Neural cell (in vitro differentiated cells): Measurements from ENCODE around the gene SLC25A25. TPM values are rescaled to one million over a fixed set of nuclear protein-coding genes. Genes with fewer than 3 reads are reported as not detected.

ENCODE experiments used
- H2AFZ ChIP-seq: fragments of 200-600, 300-800 bp; sonication (generic), shearing (Covaris generic); 2 replicates; pipeline ENCODE4 v1.6.0; 2014; ENCODE audit warnings: low read depth, mild to moderate bottlenecking, antibody characterized with exemption, low read length, moderate library complexity
- H3F3A ChIP-seq: fragments of 200-600 bp; shearing (Covaris generic); 2 replicates; pipeline ENCODE4 v1.6.1; 2016; ENCODE audit warnings: mild to moderate bottlenecking, moderate library complexity, mixed read lengths, antibody characterized with exemption, low read length; ENCODE audit not compliant: insufficient read depth, poor library complexity, severe bottlenecking
- H3K27ac ChIP-seq: fragments of 200-600, 300-800 bp; sonication (generic), shearing (Covaris generic); 2 replicates; pipeline ENCODE4 v1.5.1; 2014; ENCODE audit warnings: mild to moderate bottlenecking, low read length, moderate library complexity
- H3K27me3 ChIP-seq: fragments of 300-800, 200-600 bp; sonication (generic), shearing (Covaris generic); 2 replicates; pipeline ENCODE4 v1.6.0; 2014; ENCODE audit warnings: mild to moderate bottlenecking, low read depth, low read length, moderate library complexity; ENCODE audit not compliant: insufficient read depth
- H3K36me3 ChIP-seq: fragments of 300-800, 200-600 bp; sonication (generic), shearing (Covaris generic); 2 replicates; pipeline ENCODE4 v1.5.1; 2014; ENCODE audit warnings: mild to moderate bottlenecking, antibody characterized with exemption, low read length, moderate library complexity; ENCODE audit not compliant: insufficient read depth
- H3K4me2 ChIP-seq: fragments of 300-800, 200-600 bp; sonication (generic), shearing (Covaris generic); 2 replicates; pipeline ENCODE4 v1.6.0; 2014; ENCODE audit warnings: mild to moderate bottlenecking, low read length
- H3K4me3 ChIP-seq: fragments of 300-800, 200-600 bp; sonication (generic), shearing (Covaris generic); 2 replicates; pipeline ENCODE4 v1.5.1; 2014; ENCODE audit warnings: mild to moderate bottlenecking, low read length, moderate library complexity
- H3K79me2 ChIP-seq: fragments of 200-600 bp; shearing (Covaris generic); replicated peaks from 2 replicates; pipeline ENCODE4 v1.6.0; 2014; ENCODE audit warnings: mild to moderate bottlenecking, low read length, moderate library complexity; ENCODE audit not compliant: insufficient read depth
- H3K9ac ChIP-seq: fragments of 300-800, 200-600 bp; sonication (generic), shearing (Covaris generic); 2 replicates; pipeline ENCODE4 v1.6.1; 2016; ENCODE audit warnings: mild to moderate bottlenecking, low read length, mixed read lengths
- H3K9me2 ChIP-seq: fragments of 200-600 bp; shearing (Covaris generic); 2 replicates; pipeline ENCODE4 v1.6.1; 2016; ENCODE audit warnings: mild to moderate bottlenecking, low read length, mixed read lengths; ENCODE audit not compliant: insufficient read depth
- H3K9me3 ChIP-seq: fragments of 200-600, 300-800 bp; sonication (generic), shearing (Covaris generic); 2 replicates; pipeline ENCODE4 v1.6.1; 2016; ENCODE audit warnings: mild to moderate bottlenecking, mixed run types, low read length, moderate library complexity, mixed read lengths
- H4K20me1 ChIP-seq: fragments of 200-600 bp; shearing (Covaris generic); 2 replicates; pipeline ENCODE4 v1.6.1; 2016; ENCODE audit warnings: mild to moderate bottlenecking, mixed run types; ENCODE audit not compliant: insufficient read depth
- CTCF ChIP-seq: fragments of 450-650 bp; IDR thresholded peaks from 2 replicates; pipeline ENCODE4 v1.5.1; 2014; ENCODE audit warnings: antibody characterized with exemption, mild to moderate bottlenecking, moderate library complexity; ENCODE audit not compliant: poor library complexity, severe bottlenecking
- EP300 ChIP-seq: fragments of 450-650 bp; conservative IDR thresholded peaks from 2 replicates; pipeline ENCODE4 v1.6.1; 2014; ENCODE audit warnings: antibody characterized with exemption, mild to moderate bottlenecking, moderate library complexity; ENCODE audit not compliant: poor library complexity, severe bottlenecking
- EZH2 ChIP-seq: fragments of 200-600, 300-800 bp; shearing (Covaris generic), sonication (generic); IDR thresholded peaks from 2 replicates; pipeline ENCODE4 v1.6.1; 2014; ENCODE audit warnings: antibody characterized with exemption, low read length, borderline replicate concordance, mild to moderate bottlenecking; ENCODE audit not compliant: insufficient read depth, poor library complexity, severe bottlenecking
- MXI1 ChIP-seq: fragments of 450-650 bp; conservative IDR thresholded peaks from 2 replicates; pipeline ENCODE4 v1.6.1; 2014; ENCODE audit warnings: antibody characterized with exemption, mild to moderate bottlenecking; ENCODE audit not compliant: poor library complexity, severe bottlenecking
- POLR2AphosphoS5 ChIP-seq: IDR thresholded peaks from 2 replicates; pipeline ENCODE4 v1.6.1; 2012
- RAD21 ChIP-seq: fragments of 450-650 bp; conservative IDR thresholded peaks from 2 replicates; pipeline ENCODE4 v1.6.1; 2014; ENCODE audit warnings: antibody characterized with exemption, mild to moderate bottlenecking, moderate library complexity
- REST ChIP-seq: IDR thresholded peaks from 2 replicates; pipeline ENCODE4 v1.6.1; 2012; ENCODE audit warnings: borderline replicate concordance
- SMC3 ChIP-seq: fragments of 450-650 bp; conservative IDR thresholded peaks from 2 replicates; pipeline ENCODE4 v1.6.1; 2014; ENCODE audit warnings: antibody characterized with exemption, mild to moderate bottlenecking, moderate library complexity; ENCODE audit not compliant: poor library complexity
- TAF1 ChIP-seq: IDR thresholded peaks from 2 replicates; pipeline ENCODE4 v1.6.1; 2012; ENCODE audit warnings: low read depth
- polyA plus RNA-seq: library from polyadenylated mRNA; depleted of rRNA; stranded (reverse); fragments of >200 nt; gene quantifications from 2 replicates; pipeline ENCODE4 v1.2.3, GENCODE V29; 2014

SLC25A25 gene
- polyA plus RNA-seq, 1 donor from 2014 or later, result 43.7 TPM

GRCh38 chr9:128144239-128145181, 76.5 kb downstream of the SLC25A25 start:
- Histone ChIP-seq H3K9me3 (no peaks in the 10 kb centered on the region), H3K9me2 (no peaks in the 10 kb centered on the region), H3K4me2 (no peak overlapping the region), H3K36me3 (no peaks in the 10 kb centered on the region), H3K9ac (no peak overlapping the region), H3K79me2 (no peaks in the 10 kb centered on the region), H3K27me3 (no peaks in the 10 kb centered on the region), H3F3A (no peaks in the 10 kb centered on the region), H2AFZ (no peak overlapping the region), H3K4me3 (no peak overlapping the region), H3K27ac (no peak overlapping the region), H4K20me1 (no peaks in the 10 kb centered on the region)
- TF ChIP-seq SMC3 (no peak), POLR2AphosphoS5 (no peak), CTCF (no peak), EP300 (no peak), TAF1 (no peak), MXI1 (no peak), EZH2 (no peak), RAD21 (no peak), REST (no peak)

- H3K4me3 ChIP-seq, result no peak overlapping the region
- no peaks in the 10 kb centered on the region for H3K79me2 ChIP-seq
- no peaks in the 10 kb centered on the region for H4K20me1 ChIP-seq
- no peak overlapping the region for H2AFZ ChIP-seq
- H3K27me3 ChIP-seq, result no peaks in the 10 kb centered on the region
- TF ChIP-seq RAD21 (no peak), EP300 (no peak), REST (no peak), TAF1 (no peak), POLR2AphosphoS5 (no peak), SMC3 (no peak), EZH2 (no peak), CTCF (no peak), MXI1 (no peak)
- no peaks in the 10 kb centered on the region for H3F3A ChIP-seq
- H3K9me2 ChIP-seq, result no peaks in the 10 kb centered on the region
- H3K9ac ChIP-seq, result no peak overlapping the region
- H3K9me3 ChIP-seq, result no peaks in the 10 kb centered on the region
- H3K27ac ChIP-seq, result no peak overlapping the region
- H3K36me3 ChIP-seq, result no peaks in the 10 kb centered on the region
- no peak overlapping the region for H3K4me2 ChIP-seq
Observed at GRCh38 chr9:128145536-128145935, 77.5 kb downstream of the SLC25A25 start.
